NCI-H146 (cell line): ENCODE data around the gene NLGN1.
"Not testable (repeated sequence)": the region's sequence is repeated elsewhere in the genome, so short reads cannot be mapped to it uniquely, and the experiment has no call there.

ENCODE experiments used
- DNase-seq: peaks from one replicate; lab custom pipeline; 2025; lab: John Stamatoyannopoulos, UW

Gene NLGN1

GRCh38 chr3:174168538-174169254 is 771.2 kb downstream of the NLGN1 start:
- peak; percentile 90 for DNase-seq

GRCh38 chr3:174169736-174170135 is 772.2 kb downstream of the NLGN1 start:
- no peak for DNase-seq

GRCh38 chr3:174170248-174170647 is 772.7 kb downstream of the NLGN1 start:
- peak; percentile 51 for DNase-seq

GRCh38 chr3:174186377-174186989 is 788.9 kb downstream of the NLGN1 start:
- peak; percentile 16 for DNase-seq

- peak; percentile 42 for DNase-seq
Measured at GRCh38 chr3:174191380-174191779, 793.8 kb downstream of the NLGN1 start.

GRCh38 chr3:174191895-174192294 is 794.4 kb downstream of the NLGN1 start:
- DNase-seq = no peak

GRCh38 chr3:174192471-174192870 is 794.9 kb downstream of the NLGN1 start:
- DNase-seq = no peak

GRCh38 chr3:174193604-174194003 is 796.1 kb downstream of the NLGN1 start:
- DNase-seq = no peak

GRCh38 chr3:174197416-174197815 is 799.9 kb downstream of the NLGN1 start:
- no peak for DNase-seq

- peak; percentile 19 for DNase-seq
Measured at GRCh38 chr3:174198199-174198598, 800.7 kb downstream of the NLGN1 start.

- DNase-seq = no peak
Measured at GRCh38 chr3:174199696-174200095, 802.2 kb downstream of the NLGN1 start.

GRCh38 chr3:174202116-174202515 is 804.6 kb downstream of the NLGN1 start:
- DNase-seq = peak; percentile 94

GRCh38 chr3:174202561-174202960 is 805.0 kb downstream of the NLGN1 start:
- peak; percentile 84 for DNase-seq

GRCh38 chr3:174204765-174205164 is 807.2 kb downstream of the NLGN1 start:
- no peak for DNase-seq

GRCh38 chr3:174206607-174207192 is 809.2 kb downstream of the NLGN1 start:
- DNase-seq = peak; percentile 22

GRCh38 chr3:174208161-174208560 is 810.6 kb downstream of the NLGN1 start:
- DNase-seq = peak; percentile 96

GRCh38 chr3:174211896-174212295 is 814.4 kb downstream of the NLGN1 start:
- not testable (repeated sequence) for DNase-seq

- DNase-seq = no peak
Measured at GRCh38 chr3:174215456-174215855, 817.9 kb downstream of the NLGN1 start.

GRCh38 chr3:174216019-174216418 is 818.5 kb downstream of the NLGN1 start:
- no peak for DNase-seq

- no peak for DNase-seq
Measured at GRCh38 chr3:174216946-174217718, 819.6 kb downstream of the NLGN1 start.

- no peak for DNase-seq
Measured at GRCh38 chr3:174218016-174218415, 820.5 kb downstream of the NLGN1 start.

GRCh38 chr3:174219738-174220137 is 822.2 kb downstream of the NLGN1 start:
- peak; percentile 52 for DNase-seq
